Endothelial cell of hepatic sinusoid (primary cell): ENCODE results near the gene WWC1.
"Not testable (repeated sequence)": the region's sequence is repeated elsewhere in the genome, so short reads cannot be mapped to it uniquely, and the experiment has no call there.

Source experiments
- in situ Hi-C: cut with HindIII; loops from 2 replicates; pipeline ENCODE4 v1.10.0; 2017; ENCODE audit warnings: low sequenced_read_pairs

WWC1 gene

GRCh38 chr5:168285696-168286095 lies 5.7 kb upstream of the WWC1 start:
- in situ Hi-C loops, result no loop called here

- in situ Hi-C loops, result no loop called here
Observed at GRCh38 chr5:168286386-168286785, 5.1 kb upstream of the WWC1 start.

GRCh38 chr5:168286863-168287262 lies 4.6 kb upstream of the WWC1 start:
- in situ Hi-C loops, result not testable (repeated sequence)

- in situ Hi-C loops, result no loop called here
Observed at GRCh38 chr5:168287362-168287761, 4.1 kb upstream of the WWC1 start.

- in situ Hi-C loops, result no loop called here
Observed at GRCh38 chr5:168288349-168289245, 2.8 kb upstream of the WWC1 start.

GRCh38 chr5:168290902-168291341 lies 523 bp upstream of the WWC1 start:
- in situ Hi-C loops, result no loop called here

- in situ Hi-C loops, result no loop called here
Observed at GRCh38 chr5:168291964-168292785, 730 bp downstream of the WWC1 start.

GRCh38 chr5:168292786-168293696 lies 1.6 kb downstream of the WWC1 start:
- in situ Hi-C loops, result no loop called here

GRCh38 chr5:168295574-168296201 lies 4.2 kb downstream of the WWC1 start:
- in situ Hi-C loops, result no loop called here

- in situ Hi-C loops, result no loop called here
Observed at GRCh38 chr5:168296682-168297081, 5.2 kb downstream of the WWC1 start.

- in situ Hi-C loops, result no loop called here
Observed at GRCh38 chr5:168298949-168299348, 7.5 kb downstream of the WWC1 start.

- in situ Hi-C loops, result no loop called here
Observed at GRCh38 chr5:168299372-168299771, 7.9 kb downstream of the WWC1 start.

GRCh38 chr5:168300326-168301182 lies 9.1 kb downstream of the WWC1 start:
- in situ Hi-C loops, result no loop called here

GRCh38 chr5:168301593-168302390 lies 10.3 kb downstream of the WWC1 start:
- in situ Hi-C loops, result no loop called here

- in situ Hi-C loops, result no loop called here
Observed at GRCh38 chr5:168302785-168303184, 11.3 kb downstream of the WWC1 start.

GRCh38 chr5:168303393-168304025 lies 12.1 kb downstream of the WWC1 start:
- in situ Hi-C loops, result no loop called here

GRCh38 chr5:168304349-168304748 lies 12.9 kb downstream of the WWC1 start:
- in situ Hi-C loops, result no loop called here

- in situ Hi-C loops, result no loop called here
Observed at GRCh38 chr5:168305281-168305680, 13.8 kb downstream of the WWC1 start.
